Esophagus muscularis mucosa (tissue), 4 donors: Measurements from ENCODE around the gene LEUTX. TPM values are rescaled to one million over a fixed set of nuclear protein-coding genes. Genes with fewer than 3 reads are reported as not detected.

Experiments used
- DNase-seq: peaks from one replicate; pipeline ENCODE4 v3.0.0-alpha.2; 2017; ENCODE audit errors: extremely low spot score
- H3K27ac ChIP-seq, 4 donors: fragments of 200-600 bp; sonication (generic); replicated peaks in 1 of 4; 1 replicate in 3 of 4; 2 replicates in 1 of 4; pipeline ENCODE4 v1.5.1; 2016 to 2019; ENCODE audit warnings: mild to moderate bottlenecking in 1 of 4
- H3K27me3 ChIP-seq, 4 donors: fragments of 200-600 bp; sonication (generic); one replicate each; pipeline versions ENCODE4 v1.5.1 to v1.6.0; 2016 to 2019
- H3K36me3 ChIP-seq, 4 donors: fragments of 200-600 bp; sonication (generic); one replicate each; pipeline ENCODE4 v1.5.1; 2016 to 2019
- H3K4me1 ChIP-seq, 4 donors: fragments of 200-600 bp; sonication (generic); one replicate each; pipeline ENCODE4 v1.5.1; 2016 to 2019
- H3K4me3 ChIP-seq, 4 donors: fragments of 200-600 bp; sonication (generic); 1 replicate in 2 of 4; 2 replicates in 2 of 4; pipeline ENCODE4 v1.5.1; 2016 to 2019; ENCODE audit warnings: mild to moderate bottlenecking in 4 of 4, moderate library complexity in 1 of 4
- H3K9me3 ChIP-seq, 4 donors: fragments of 200-600 bp; sonication (generic); 1 replicate in 3 of 4; 2 replicates in 1 of 4; pipeline ENCODE4 v1.5.1; 2016 to 2019
- CTCF ChIP-seq, 3 experiments: fragments of 200-600 bp in 2 of 3; fragments of 450-650 bp in 1 of 3; sonication (generic) in 2 of 3; IDR thresholded peaks; one replicate each; pipeline ENCODE4 v1.5.1; 2017 to 2019; ENCODE audit warnings: antibody characterized with exemption in 3 of 3, mild to moderate bottlenecking in 2 of 3, moderate library complexity in 1 of 3
- EP300 ChIP-seq: sonication (generic); formaldehyde crosslinking; IDR thresholded peaks from one replicate; pipeline ENCODE4 v1.6.1; 2017; ENCODE audit warnings: antibody characterized with exemption
- POLR2A ChIP-seq: fragments of 450-650 bp; IDR thresholded peaks from one replicate; pipeline ENCODE4 v1.6.1; 2017; ENCODE audit warnings: antibody characterized with exemption, moderate library complexity, mild to moderate bottlenecking, low read depth
- POLR2AphosphoS5 ChIP-seq, 2 donors: sonication (generic); formaldehyde crosslinking; IDR thresholded peaks; one replicate each; pipeline ENCODE4 v1.6.1; 2017; ENCODE audit warnings: antibody characterized with exemption in 2 of 2
- WGBS: methylation state at CpG from one replicate; pipeline ENCODE4 v1.1.5; 2018; 5-methylcytosine and 5-hydroxymethylcytosine counted together
- intact Hi-C: fragments of 100-400 bp; cut with DNase I; formaldehyde crosslinking; loops from one replicate; pipeline ENCODE4 v1.15.1; 2023
- total RNA-seq, 4 donors: library from RNA; depleted of rRNA; stranded (reverse); fragments of >200 nt; gene quantifications; one replicate each; pipeline versions ENCODE4 v1.1.0 to v1.2.1, GENCODE V29; 2016

LEUTX gene
- total RNA-seq, 4 donors from 2014 or later: not detected

GRCh38 chr19:39740395-39740794, 38.3 kb upstream of the LEUTX start:
- no peak overlapping the region for H3K27ac ChIP-seq
- TF ChIP-seq CTCF (IDR thresholded peaks at IDR 0.05) (no peak), EP300 (no peak)
- WGBS: 73% methylated on average over 1 of the region's 1 CpG
- H3K4me3 ChIP-seq: no peak overlapping the region
- no peaks in the 10 kb centered on the region for H3K36me3 ChIP-seq
- no peak for DNase-seq
- intact Hi-C loops: no loop called here
- H3K4me1 ChIP-seq: no peaks in the 10 kb centered on the region
- H3K27me3 ChIP-seq: peaks cover 0 to 15% (median 0%) of the 10 kb centered on the region in 4 donors
- no peaks in the 10 kb centered on the region for H3K9me3 ChIP-seq

- TF ChIP-seq CTCF (IDR thresholded peaks at IDR 0.05): no peak
- no peak for TF ChIP-seq POLR2AphosphoS5 (IDR thresholded peaks at IDR 0.05)
- TF ChIP-seq EP300: no peak
- no peak for TF ChIP-seq POLR2A
- no peak overlapping the region for H3K4me3 ChIP-seq
- no peak for DNase-seq
- H3K9me3 ChIP-seq: no peaks in the 10 kb centered on the region
- no peaks in the 10 kb centered on the region for H3K4me1 ChIP-seq
- intact Hi-C loops: no loop called here
- H3K36me3 ChIP-seq: no peaks in the 10 kb centered on the region
- WGBS: 63% methylated on average over 3 of the region's 3 CpGs
- no peak overlapping the region for H3K27ac ChIP-seq
- peaks cover 0 to 13% (median 0%) of the 10 kb centered on the region in 4 donors for H3K27me3 ChIP-seq
Observed at GRCh38 chr19:39745643-39746042, 33.0 kb upstream of the LEUTX start.

- H3K4me1 ChIP-seq: no peaks in the 10 kb centered on the region
- no peak overlapping the region for H3K27ac ChIP-seq
- intact Hi-C loops: no loop called here
- no peaks in the 10 kb centered on the region for H3K9me3 ChIP-seq
- peaks cover 0 to 19% (median 0%) of the 10 kb centered on the region in 4 donors for H3K27me3 ChIP-seq
- 70% methylated on average over 4 of the region's 4 CpGs for WGBS
- DNase-seq: no peak
- H3K4me3 ChIP-seq: no peak overlapping the region
- no peak for TF ChIP-seq EP300
- TF ChIP-seq POLR2AphosphoS5 (IDR thresholded peaks at IDR 0.05): no peak
- TF ChIP-seq CTCF (IDR thresholded peaks at IDR 0.05): no peak
- TF ChIP-seq POLR2A: no peak
- no peaks in the 10 kb centered on the region for H3K36me3 ChIP-seq
Observed at GRCh38 chr19:39746836-39747529, 31.7 kb upstream of the LEUTX start.

- intact Hi-C loops: no loop called here
- WGBS: 81% methylated on average over 5 of the region's 5 CpGs
- no peak for DNase-seq
- H3K36me3 ChIP-seq: no peaks in the 10 kb centered on the region
- H3K27me3 ChIP-seq: peaks cover 0 to 24% (median 0%) of the 10 kb centered on the region in 4 donors
- H3K4me3 ChIP-seq: no peak overlapping the region
- TF ChIP-seq POLR2A (no peak), POLR2AphosphoS5 (IDR thresholded peaks at IDR 0.05) (no peak), EP300 (no peak), CTCF (IDR thresholded peaks at IDR 0.05) (no peak)
- no peak overlapping the region for H3K27ac ChIP-seq
- H3K4me1 ChIP-seq: no peaks in the 10 kb centered on the region
- H3K9me3 ChIP-seq: no peaks in the 10 kb centered on the region
Observed at GRCh38 chr19:39749981-39750380, 28.7 kb upstream of the LEUTX start.

GRCh38 chr19:39752390-39752789, 26.3 kb upstream of the LEUTX start:
- intact Hi-C loops: no loop called here
- Histone ChIP-seq H3K27ac (no peak overlapping the region), H3K4me3 (no peak overlapping the region), H3K4me1 (no peaks in the 10 kb centered on the region), H3K36me3 (no peaks in the 10 kb centered on the region), H3K9me3 (no peaks in the 10 kb centered on the region), H3K27me3 (peaks cover 0 to 25% (median 0%) of the 10 kb centered on the region in 4 donors)
- TF ChIP-seq POLR2A (no peak), CTCF (IDR thresholded peaks at IDR 0.05) (no peak), POLR2AphosphoS5 (IDR thresholded peaks at IDR 0.05) (no peak)
- no peak for DNase-seq
